ENCODE data around the gene SLC49A3.
"Not testable (repeated sequence)": the region's sequence is repeated elsewhere in the genome, so short reads cannot be mapped to it uniquely, and the experiment has no call there.

Gene SLC49A3

GRCh38 chr4:688854-689681 lies at the start of gene SLC49A3:
TSS of gene SLC49A3 (minus strand) at chr4:689151. CDS start at chr4:689127, 24 bp downstream.
- DNase-seq, result no peak

DNA sequence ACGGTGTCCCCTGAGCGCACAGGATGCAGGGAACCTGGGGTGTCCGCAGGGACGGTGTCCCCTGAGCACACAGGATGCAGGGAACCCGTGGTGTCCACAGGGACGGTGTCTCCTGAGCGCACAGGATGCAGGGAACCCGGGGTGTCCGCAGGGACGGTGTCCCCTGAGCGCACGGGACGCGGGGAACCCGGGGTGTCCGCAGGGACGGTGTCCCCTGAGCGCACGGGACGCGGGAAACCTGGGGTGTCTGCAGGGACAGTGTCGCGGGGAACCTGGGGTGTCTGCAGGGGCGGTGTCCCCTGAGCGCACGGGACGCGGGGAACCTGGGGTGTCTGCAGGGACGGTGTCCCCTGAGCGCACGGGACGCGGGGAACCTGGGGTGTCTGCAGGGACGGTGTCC lies 47.6 kb upstream of the SLC49A3 start:
- DNase-seq, result not testable (repeated sequence)

DNA sequence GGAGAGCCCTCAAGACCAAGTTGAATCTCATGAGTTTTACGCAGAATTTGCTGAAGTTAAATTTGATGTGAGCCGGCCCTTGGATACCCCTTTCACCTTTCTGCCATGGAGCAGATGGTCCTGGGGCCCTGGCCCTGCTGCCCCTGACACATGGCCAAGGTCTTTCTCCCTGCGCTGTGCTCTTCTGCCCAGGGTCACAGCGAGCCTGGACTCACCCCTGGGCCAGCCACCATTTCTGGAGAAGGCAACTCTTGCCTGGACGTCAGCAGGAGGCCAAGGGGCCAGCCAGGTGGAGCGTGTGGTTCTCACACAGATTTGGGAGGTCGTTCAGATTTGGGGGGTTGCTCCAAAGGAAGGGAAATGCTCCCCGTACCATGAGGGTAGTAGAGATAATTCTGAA lies 46.6 kb upstream of the SLC49A3 start:
- DNase-seq, result no peak

DNA sequence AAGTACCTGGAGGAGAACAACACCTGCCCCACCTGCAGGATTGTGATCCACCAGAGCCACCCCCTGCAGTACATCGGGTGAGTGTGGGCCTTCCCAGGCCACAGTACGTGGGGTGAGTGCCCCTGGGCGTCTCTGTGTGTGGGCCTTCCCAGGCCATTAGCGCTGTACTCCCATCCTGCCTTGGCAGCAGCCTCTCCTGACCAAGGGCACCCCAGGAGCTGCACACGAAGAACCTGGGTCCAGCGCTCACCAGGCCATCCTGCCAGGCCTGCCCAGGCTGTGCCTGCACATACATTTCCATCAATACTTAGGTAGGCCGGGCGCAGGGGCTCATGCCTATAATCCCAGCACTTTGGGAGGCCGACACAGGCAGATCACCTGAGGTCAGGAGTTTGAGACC lies 46.0 kb upstream of the SLC49A3 start:
- no peak for DNase-seq

- DNase-seq, result no peak
These were observed 45.1 kb upstream of the SLC49A3 start for GRCh38 chr4:734075-734474.

DNA sequence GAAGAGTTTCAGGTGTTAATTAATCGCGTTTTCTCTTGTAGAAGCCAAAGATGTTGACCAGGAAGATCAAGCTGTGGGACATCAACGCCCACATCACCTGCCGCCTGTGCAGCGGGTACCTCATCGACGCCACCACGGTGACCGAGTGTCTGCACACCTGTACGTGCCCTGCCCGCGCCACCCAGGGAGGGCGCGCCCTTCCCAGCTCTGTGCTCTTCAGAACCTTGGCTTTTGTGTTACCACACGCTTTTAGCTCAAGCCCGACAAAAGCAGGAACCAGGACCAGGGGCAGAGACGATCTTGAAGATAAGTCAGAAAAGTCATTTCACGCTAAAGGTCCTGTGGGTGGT lies 44.7 kb upstream of the SLC49A3 start:
- DNase-seq, result no peak

DNA sequence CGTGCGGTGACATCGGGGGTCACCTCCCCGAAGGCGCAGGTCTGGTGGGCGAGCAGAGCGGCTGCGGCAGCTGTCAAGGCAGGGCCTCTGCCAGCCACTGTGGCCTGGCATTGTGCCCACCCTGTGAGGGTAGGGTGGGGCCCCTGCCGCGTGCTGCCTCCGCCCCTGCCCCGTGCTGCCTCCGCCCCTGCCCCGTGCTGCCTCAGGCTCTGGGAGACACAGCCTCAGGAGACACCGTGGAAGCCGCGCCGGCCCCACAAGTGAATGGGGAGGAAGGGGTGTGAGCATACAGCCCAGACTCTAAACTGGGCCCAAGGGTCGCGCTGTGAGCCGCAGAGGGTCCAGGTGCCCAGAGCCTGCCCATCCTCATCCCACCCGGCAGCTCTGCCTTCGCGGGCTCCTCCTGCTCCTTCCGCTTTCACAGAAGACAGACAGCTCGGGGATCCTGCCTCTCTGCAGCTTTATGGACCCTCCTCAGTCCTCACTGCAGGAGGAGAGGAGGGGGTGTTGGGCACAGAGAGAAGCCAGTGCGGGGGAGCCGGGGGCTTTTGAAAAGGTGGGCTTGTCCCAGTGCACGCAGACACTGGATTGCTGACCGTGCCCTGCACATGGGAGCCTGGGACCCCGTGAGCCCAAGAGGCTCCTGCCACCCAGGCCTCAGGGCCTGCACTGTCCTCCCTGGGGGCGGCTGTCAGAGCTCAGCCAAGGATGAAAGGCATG lies 44.1 kb upstream of the SLC49A3 start:
- DNase-seq, result no peak

DNA sequence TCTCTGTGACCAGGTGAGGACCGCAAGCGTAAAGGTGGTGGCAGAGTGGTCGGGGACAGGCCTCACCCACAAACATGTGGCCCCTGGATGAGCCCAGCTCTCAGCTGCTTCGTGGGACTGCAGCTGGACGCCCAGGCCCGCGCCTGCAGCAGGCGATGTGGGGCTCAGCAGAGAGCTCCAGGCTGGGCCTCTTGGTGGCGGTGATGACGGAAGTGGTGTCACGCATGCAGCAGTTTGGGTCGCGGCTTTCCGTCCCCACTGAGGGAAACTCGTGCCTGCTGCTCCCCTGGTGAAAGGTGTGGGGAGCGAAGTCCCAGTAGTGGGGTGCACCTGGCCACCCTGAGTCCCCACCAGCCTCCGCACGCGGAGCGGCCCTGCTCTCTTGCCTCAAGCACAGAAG lies 43.5 kb upstream of the SLC49A3 start:
- no peak for DNase-seq

GRCh38 chr4:731954-732353 lies 43.0 kb upstream of the SLC49A3 start:
- DNase-seq, result not testable (repeated sequence)

DNA sequence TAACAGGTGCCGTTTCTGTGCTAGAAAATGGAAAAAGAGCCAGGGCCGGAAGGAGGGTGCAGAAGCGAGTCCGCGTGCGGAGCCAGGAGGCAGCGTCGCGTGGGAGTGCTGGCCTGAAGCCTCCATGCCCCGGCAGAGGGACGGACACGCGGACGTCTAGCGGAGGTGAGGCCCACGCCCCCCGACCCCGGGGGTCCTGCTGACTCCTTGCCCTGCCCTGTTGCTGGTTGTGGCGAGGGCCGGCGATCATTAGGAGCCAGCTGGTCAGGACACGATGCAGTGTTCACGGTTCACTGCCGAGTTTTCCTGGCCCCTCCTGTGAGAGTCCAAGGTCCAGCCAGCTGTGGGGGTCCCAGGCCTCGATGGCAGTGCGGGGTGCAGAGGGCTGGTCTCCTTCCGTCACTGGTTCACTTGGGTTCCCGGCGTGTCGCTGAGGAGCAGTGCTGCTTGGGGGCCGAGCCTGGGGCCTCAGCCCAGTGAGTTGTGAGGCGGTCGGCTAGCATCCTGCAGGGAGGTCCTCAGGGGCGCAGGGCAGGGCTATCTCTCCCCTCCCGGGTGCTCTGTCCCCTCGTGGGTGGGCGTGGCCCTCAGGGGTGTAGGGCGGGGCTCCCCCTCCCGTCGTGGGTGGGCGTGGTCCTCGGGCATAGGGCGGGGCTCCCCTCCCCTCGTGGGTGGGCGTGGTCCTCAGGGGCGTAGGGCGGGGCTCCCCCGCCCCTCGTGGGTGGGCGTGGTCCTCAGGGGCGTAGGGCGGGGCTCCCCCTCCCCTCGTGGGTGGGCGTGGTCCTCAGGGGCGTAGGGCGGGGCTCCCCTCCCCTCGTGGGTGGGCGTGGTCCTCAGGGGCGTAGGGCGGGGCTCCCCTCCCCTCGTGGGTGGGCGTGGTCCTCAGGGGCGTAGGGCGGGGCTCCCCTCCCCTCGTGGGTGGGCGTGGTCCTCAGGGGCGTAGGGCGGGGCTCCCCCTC lies 42.3 kb upstream of the SLC49A3 start:
- not testable (repeated sequence) for DNase-seq

- DNase-seq, result no peak
These were observed 41.6 kb upstream of the SLC49A3 start for GRCh38 chr4:730511-730910.

- DNase-seq, result no peak
These were observed 40.7 kb upstream of the SLC49A3 start for GRCh38 chr4:729336-730315.

DNA sequence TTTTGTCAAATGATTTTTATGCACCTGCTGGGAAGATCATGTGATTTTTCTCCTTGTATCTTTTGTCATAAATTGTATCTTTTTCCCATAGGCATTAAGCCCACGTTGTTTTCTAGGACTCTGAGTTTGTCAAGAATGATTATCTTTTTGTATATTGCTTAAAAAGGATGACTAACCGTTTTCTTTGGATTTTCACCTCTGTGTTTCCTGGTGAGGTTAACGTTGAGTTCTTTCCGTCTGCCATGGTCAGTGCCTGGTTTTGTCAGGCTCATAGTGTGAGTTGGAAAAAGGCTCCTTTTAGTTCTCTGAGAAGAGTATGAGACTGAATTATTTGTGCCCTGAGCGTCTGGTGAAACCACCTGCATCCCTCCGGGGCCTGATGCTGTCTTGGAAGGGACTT lies 38.6 kb upstream of the SLC49A3 start:
- no peak for DNase-seq

- no peak for DNase-seq
These were observed 37.9 kb upstream of the SLC49A3 start for GRCh38 chr4:726838-727237.

DNA sequence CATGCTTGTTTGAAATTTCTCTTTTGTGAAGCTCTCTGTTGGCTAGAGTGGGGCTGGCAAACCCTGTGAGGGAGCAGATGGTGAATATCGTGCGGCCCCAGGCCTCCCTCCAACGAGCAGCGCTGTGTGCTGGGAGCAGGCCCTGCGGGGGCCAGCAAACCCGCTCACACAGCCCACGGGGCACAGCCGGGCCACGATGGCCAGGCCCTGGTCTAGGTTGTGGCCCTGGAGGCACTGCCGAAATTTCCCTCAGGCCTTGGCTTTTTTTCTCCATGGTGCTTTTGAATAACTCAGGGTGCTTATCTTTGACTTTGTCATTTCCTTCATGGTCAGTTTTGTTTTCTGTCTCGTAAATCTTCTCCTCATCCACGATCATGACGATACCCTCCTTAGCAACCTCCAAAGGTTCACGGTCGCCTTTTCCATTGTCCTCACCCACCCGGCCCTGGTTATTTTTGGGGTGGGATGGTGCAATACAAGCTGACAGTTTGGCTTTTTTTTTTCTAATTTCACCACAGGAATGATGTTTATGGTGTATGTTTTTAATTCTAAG lies 37.4 kb upstream of the SLC49A3 start:
- DNase-seq, result no peak

GRCh38 chr4:725391-726234 lies 36.7 kb upstream of the SLC49A3 start:
- DNase-seq, result no peak

GRCh38 chr4:723751-724530 lies 35.0 kb upstream of the SLC49A3 start:
- DNase-seq, result no peak

DNA sequence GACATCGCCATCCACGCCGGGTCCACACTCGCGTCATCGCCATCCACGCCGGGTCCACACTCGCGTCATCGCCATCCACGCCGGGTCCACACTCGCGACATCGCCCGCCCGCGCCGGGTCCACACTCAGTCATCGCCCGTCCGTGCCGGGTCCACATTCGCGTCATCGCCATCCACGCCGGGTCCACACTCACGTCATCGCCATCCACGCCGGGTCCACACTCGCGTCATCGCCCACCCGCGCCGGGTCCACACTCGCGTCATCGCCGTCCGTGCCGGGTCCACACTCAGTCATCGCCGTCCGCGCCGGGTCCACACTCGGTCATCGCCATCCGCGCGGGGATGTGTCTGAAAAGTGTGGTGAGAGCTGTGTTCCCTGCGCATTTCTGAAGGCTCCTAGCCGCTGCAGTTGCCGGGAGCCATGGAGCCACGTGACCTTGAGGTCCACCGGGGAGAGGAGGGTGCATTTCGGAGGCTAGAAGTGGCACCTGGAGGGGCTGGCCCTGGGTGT lies 34.0 kb upstream of the SLC49A3 start:
- DNase-seq, result no peak

GRCh38 chr4:722169-722725 lies 33.3 kb upstream of the SLC49A3 start:
- DNase-seq, result no peak

All from activated CD4-positive, alpha-beta T cell treated with anti-CD3 and anti-CD28 coated beads, Interleukin-2, amount 50 U/mL, for 16 hours (primary cell).